HG03558 (cell line): ENCODE results near the gene CCDC102A.
A peak's percentile ranks its signal among the peaks of the same experiment; 100 is the strongest.
"Not testable (repeated sequence)": the region's sequence is repeated elsewhere in the genome, so short reads cannot be mapped to it uniquely, and the experiment has no call there.

ENCODE experiments used
- ATAC-seq: cut with Tn5 transposase; IDR thresholded peaks from one replicate; pipeline ENCODE4 v1.9.1; 2021; ENCODE audit warnings: moderate number of reproducible peaks; ENCODE audit not compliant: unreplicated experiment; ENCODE audit errors: extremely low read depth

The CCDC102A gene

GRCh38 chr16:57536306-57537193 is at the start of gene CCDC102A:
TSS of gene CCDC102A (minus strand) at chr16:57536571. CDS start at chr16:57529177, 7,394 bp downstream.
- peak; percentile 9 for ATAC-seq

DNA sequence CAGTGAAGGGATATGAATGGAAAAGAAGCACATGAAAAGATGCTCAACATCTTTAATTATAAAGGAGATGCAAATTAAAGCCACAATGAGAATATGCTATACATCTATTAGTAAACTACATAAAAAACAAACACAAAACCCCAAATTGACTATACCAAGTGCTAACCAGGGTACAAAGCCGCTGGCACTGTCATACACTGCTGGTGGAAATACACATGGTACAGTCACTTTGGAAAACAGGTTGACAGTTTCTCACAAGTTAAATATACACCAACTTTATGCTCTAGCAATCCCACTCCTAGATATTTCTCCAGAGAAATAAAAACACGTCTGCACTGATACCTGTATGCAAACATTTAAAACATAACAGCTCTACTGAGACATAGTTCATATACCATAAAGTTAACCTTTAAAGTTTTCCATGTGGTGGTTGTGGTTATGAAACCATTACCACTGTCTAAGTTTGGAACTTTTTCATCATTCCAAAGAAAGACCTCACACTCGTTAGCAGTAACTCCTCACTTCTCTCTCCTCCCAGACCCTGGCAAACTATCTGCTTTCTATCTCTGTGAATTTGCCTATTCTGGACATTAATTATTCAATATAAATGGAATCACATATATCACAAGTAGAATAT is 48.8 kb upstream of the CCDC102A start:
- no peak for ATAC-seq

GRCh38 chr16:57579361-57579665 is 42.9 kb upstream of the CCDC102A start:
- no peak for ATAC-seq

GRCh38 chr16:57578521-57579360 is 42.4 kb upstream of the CCDC102A start:
- ATAC-seq: no peak

- no peak for ATAC-seq
These were observed 41.4 kb upstream of the CCDC102A start for GRCh38 chr16:57577691-57578224.

- no peak for ATAC-seq
These were observed 40.8 kb upstream of the CCDC102A start for GRCh38 chr16:57577214-57577613.

DNA sequence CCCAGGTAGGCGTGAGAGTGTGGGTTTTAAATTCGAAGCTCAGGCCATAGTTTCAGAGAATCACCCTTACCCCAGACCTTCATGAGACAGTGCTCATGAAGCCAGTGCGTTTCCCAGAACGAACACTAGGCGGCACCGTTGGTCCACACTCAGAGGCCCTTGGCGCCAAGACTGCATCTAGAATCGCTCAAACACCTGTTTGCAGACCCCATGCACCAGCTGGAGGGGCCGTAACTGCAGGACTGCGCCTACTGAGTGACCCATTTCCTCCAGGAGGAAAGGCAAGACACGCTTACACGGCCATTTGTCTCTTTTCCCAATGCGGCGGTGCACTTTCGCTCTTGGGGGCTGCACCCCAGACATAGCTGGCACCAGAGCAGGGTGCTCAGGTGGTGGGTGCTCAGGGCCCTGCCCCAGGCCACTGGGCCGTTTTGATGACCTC is 40.1 kb upstream of the CCDC102A start:
- ATAC-seq: peak; percentile 73

DNA sequence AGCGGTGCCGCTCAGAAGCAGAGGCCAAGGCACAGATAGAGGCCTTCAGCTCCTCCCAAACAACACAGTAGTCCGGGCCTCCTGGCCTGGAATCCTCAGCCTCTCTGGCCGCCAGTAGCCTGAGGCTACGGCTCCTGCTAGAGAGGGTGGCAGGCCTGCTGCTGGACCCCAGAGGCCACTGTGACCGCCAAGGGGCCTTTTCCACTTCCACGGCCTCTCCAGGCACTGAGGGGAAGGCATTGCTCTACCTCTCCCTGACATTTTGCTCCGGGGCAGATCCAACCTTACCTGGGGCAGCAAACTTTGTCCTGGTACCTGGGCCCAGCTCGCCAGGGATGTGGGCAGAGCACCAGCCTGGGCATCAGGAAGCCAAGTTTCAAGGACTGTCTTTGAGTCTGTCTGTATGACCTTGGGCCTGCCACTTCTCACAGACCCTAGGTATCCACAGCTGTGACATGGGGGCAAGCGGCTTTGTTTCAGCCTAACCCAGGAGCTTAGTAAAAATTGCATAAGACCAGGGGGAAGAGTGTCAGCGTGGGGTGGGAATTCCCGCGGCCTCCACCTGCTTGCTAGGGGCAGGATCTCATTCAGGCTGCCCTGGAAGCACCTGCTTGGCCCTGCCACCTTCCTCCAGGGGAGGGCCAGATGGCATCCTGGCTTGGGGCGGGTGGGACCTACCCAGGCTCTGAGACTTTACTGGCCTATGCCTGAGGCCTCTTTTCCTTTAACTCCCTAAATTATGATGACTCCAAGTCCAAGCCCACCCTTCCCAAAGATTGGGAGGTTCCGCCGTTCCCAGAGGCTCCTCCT is 39.3 kb upstream of the CCDC102A start:
- no peak for ATAC-seq

DNA sequence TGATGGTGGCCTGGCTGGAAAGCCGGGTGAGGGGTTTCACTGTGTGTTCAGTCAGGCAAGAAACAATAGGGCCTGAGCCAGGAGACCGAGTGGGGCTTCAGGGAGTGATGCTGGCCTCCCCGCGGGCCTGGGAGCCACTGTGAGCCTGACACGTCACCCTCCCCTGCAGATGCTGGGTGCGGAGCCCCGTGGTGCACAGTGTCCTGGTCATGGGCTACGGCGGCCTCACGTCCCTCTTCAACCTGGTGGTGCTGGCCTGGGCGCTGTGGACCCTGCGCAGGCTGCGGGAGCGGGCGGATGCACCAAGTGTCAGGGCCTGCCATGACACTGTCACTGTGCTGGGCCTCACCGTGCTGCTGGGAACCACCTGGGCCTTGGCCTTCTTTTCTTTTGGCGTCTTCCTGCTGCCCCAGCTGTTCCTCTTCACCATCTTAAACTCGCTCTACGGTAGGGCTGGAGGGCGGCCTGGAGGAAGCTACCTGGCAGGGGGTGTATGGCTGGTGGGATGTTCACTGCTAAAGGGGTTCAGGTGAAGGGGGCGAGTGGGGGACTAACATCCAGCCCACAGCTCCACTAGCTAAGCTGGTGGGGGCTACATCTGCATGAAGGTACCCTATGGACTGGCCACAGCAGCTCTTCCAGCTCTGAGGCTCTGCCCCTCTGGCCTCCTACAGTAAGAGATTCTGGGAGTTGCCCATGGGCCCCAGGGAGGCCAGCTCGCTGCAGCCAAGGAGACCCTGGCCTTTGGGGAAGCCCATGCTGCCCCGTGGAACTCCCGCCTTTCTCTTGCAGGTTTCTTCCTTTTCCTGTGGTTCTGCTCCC is 38.5 kb upstream of the CCDC102A start:
- no peak for ATAC-seq

- ATAC-seq: no peak
These were observed 37.7 kb upstream of the CCDC102A start for GRCh38 chr16:57574086-57574485.

- no peak for ATAC-seq
These were observed 36.8 kb upstream of the CCDC102A start for GRCh38 chr16:57572978-57573728.

DNA sequence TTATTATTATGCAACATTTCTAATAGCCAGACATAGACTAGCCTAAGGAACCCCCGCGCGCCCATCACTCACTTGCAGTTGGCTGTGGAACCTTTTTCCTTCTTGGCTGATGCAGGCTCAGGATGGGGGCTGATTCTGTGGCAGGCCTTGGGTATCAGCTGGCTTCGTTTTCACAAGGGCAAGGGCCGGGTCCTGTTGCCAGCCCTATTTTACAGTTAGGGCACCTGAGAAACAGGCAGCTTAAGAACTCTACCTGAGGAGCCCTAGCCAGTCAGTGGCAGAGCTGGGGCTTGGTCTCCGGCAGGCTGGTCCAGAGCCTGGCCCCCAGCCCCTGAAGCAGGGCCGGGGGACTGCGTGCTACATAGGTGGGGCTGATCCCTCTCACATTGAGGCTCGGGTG is 34.7 kb upstream of the CCDC102A start:
- ATAC-seq: no peak

DNA sequence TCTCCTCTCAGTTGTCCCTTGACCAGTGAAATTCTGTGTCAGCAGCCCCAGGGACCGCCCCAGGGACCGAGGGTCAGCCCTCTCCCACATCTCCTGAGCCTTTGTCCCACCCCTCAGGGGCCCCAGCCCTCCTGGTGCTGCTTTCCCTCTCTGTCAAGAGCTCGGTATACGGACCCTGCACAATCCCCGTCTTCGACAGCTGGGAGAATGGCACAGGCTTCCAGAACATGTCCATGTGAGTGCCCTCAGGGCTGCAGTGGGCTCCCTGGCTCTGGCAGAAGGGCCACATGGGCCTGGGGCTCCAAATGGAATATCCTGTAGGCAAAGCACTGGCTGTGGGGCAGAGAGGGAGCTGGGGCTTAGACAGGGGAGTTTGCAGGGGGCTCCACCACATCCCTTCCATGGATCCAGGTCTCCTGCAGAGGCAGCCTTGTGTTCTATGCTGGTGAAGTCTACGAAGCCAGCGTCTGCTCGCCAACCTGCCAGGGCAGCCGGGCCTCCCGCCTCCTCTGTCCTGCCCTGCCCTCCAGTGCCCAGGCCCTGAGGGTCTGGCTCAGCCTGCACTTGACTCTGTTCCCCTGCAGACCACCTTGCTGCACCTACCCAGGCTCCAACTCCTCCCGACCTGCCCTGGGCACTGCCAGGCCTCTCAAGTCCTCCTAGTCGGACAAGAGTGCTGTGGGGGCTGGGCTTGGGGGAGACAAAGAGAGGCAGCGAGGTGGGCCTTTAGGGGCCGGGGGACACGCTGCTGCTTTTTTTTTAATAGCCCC is 34.1 kb upstream of the CCDC102A start:
- ATAC-seq: no peak

DNA sequence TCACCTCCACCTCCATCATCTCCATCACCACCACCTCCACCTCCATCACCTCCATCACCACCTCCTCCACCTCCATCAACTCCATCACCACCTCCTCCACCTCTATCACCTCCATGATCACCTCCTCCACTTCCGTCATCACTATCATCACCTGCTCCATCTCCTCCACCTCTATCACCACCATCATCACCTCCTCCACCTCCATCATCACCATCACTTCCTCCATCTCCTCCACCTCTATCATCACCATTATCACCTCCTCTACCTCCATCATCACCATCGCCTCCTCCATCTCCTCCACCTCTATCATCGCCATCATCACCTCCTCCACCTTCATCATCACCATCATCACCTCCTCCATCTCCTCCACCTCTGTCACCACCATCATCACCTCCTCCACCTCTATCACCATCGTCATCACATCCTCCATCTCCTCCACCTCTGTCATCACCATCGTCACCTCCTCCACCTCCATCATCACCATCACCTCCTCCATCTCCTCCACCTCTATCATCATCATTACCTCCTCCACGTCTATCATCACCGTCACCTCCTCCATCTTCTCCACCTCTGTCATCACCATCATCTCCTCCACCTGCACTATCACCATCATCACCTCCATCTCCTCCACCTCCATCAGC is 33.1 kb upstream of the CCDC102A start:
- ATAC-seq: no peak

- ATAC-seq: not testable (repeated sequence)
These were observed 32.4 kb upstream of the CCDC102A start for GRCh38 chr16:57568772-57569171.

DNA sequence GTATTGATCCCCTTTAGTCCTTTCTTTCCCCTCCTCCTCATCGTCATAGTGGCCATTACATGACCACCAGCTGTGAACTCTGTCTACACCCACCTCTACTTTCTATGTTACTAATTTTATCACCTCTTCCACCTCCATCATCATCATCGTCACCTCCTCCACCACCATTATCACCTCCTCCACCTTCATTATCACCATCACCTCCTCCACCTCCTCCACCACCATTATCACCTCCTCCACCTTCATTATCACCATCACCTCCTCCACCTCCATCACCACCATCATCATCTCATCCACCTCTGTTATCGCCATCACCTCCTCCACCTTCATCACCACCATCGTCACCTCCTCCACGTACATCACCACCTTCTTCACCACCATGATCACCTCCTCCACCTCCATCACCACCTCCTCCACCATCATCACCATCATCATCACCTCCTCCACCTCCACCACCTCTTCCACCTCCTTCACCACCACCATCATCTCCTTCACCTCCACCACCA is 31.9 kb upstream of the CCDC102A start:
- ATAC-seq: no peak

- no peak for ATAC-seq
These were observed 31.3 kb upstream of the CCDC102A start for GRCh38 chr16:57567691-57568090.
